ENCODE results near the gene TUBA1C.
"Not testable (repeated sequence)": the region's sequence is repeated elsewhere in the genome, so short reads cannot be mapped to it uniquely, and the experiment has no call there.

DNA sequence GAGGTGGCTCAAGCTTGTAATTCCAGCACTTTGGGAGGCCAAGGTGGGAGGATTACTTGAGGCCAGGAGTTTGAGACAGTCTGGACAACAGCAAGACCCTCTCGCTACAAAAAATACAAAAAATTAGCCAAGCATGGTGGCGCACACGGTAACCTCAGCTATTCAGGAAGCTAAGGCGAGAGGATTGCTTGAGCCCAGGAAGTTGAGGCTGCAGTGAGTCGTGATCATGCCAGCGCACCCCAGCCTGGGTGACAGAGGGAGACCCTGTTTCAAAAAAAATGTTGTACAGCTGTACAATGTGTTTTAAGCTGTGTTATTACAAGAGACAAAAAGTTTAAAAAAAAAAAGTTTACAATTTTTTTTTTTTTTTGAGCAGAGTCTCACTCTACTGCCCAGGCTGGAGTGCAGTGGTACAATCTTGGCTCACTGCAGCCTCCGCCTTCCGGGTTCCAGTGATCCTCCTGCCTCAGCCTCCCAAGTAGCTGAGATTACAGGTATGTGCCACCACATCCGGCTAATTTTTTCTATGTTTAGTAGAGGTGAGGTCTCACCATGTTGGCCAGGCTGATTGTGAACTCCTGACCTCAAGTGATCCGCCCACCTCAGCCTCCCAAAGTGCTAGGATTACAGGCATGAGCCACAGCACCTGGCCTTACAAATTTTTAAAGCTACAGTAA, 7.2 kb upstream of the TUBA1C start:
- TF ChIP-seq, protein P1, sequence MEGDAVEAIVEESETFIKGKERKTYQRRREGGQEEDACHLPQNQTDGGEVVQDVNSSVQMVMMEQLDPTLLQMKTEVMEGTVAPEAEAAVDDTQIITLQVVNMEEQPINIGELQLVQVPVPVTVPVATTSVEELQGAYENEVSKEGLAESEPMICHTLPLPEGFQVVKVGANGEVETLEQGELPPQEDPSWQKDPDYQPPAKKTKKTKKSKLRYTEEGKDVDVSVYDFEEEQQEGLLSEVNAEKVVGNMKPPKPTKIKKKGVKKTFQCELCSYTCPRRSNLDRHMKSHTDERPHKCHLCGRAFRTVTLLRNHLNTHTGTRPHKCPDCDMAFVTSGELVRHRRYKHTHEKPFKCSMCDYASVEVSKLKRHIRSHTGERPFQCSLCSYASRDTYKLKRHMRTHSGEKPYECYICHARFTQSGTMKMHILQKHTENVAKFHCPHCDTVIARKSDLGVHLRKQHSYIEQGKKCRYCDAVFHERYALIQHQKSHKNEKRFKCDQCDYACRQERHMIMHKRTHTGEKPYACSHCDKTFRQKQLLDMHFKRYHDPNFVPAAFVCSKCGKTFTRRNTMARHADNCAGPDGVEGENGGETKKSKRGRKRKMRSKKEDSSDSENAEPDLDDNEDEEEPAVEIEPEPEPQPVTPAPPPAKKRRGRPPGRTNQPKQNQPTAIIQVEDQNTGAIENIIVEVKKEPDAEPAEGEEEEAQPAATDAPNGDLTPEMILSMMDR (IDR thresholded peaks at IDR 0.05), result not testable (repeated sequence)
- TF ChIP-seq POLR2A (IDR thresholded peaks at IDR 0.05), result not testable (repeated sequence)
